Panc1 (cell line): ENCODE measurements around the gene HES5.

Experiments
- POLR2AphosphoS5 ChIP-seq: IDR thresholded peaks from 2 replicates; pipeline ENCODE4 v1.6.1; 2012; ENCODE audit warnings: mild to moderate bottlenecking, low read depth, low read length, moderate library complexity
- REST ChIP-seq, 2 experiments: IDR thresholded peaks; 2 replicates each; pipeline ENCODE4 v1.6.1; 2011 to 2012; ENCODE audit warnings: low read depth in 2 of 2, control low read depth in 1 of 2, low read length in 1 of 2, mild to moderate bottlenecking in 1 of 2, moderate library complexity in 1 of 2; ENCODE audit not compliant: insufficient read depth in 1 of 2
- SIN3A ChIP-seq: IDR thresholded peaks from 2 replicates; pipeline ENCODE4 v1.6.1; 2012; ENCODE audit warnings: low read depth, mild to moderate bottlenecking, low read length, moderate library complexity, borderline replicate concordance; ENCODE audit not compliant: insufficient read depth
- TCF7L2 ChIP-seq: IDR thresholded peaks from 2 replicates; pipeline ENCODE4 v1.6.1; 2011; ENCODE audit warnings: mild to moderate bottlenecking, low read depth, low read length, inconsistent platforms
- TF ChIP-seq, protein P1 (sequence below): fragments of 450-650 bp; IDR thresholded peaks from 2 replicates; pipeline ENCODE4 v1.5.1; 2017; ENCODE audit warnings: mild to moderate bottlenecking

- TF ChIP-seq, protein P1, sequence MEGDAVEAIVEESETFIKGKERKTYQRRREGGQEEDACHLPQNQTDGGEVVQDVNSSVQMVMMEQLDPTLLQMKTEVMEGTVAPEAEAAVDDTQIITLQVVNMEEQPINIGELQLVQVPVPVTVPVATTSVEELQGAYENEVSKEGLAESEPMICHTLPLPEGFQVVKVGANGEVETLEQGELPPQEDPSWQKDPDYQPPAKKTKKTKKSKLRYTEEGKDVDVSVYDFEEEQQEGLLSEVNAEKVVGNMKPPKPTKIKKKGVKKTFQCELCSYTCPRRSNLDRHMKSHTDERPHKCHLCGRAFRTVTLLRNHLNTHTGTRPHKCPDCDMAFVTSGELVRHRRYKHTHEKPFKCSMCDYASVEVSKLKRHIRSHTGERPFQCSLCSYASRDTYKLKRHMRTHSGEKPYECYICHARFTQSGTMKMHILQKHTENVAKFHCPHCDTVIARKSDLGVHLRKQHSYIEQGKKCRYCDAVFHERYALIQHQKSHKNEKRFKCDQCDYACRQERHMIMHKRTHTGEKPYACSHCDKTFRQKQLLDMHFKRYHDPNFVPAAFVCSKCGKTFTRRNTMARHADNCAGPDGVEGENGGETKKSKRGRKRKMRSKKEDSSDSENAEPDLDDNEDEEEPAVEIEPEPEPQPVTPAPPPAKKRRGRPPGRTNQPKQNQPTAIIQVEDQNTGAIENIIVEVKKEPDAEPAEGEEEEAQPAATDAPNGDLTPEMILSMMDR, result no peak
- TF ChIP-seq POLR2AphosphoS5 (no peak), SIN3A (no peak), REST (IDR thresholded peaks at IDR 0.05; ENCODE audit: insufficient read depth in 1 of 2, low read depth in 2 of 2, low read length in 1 of 2) (no peak), TCF7L2 (no peak)
Measured at GRCh38 chr1:2567083-2567679, 37.1 kb upstream of the HES5 start.
